MCF 10A (cell line): ENCODE data around the gene PGC. TPM values are rescaled to one million over a fixed set of nuclear protein-coding genes. Genes with fewer than 3 reads are reported as not detected.

Source experiments
- BruUV-seq: library from RNA; stranded (reverse); fragments of 400-500 nt; replicated peaks from 2 replicates; lab custom pipeline; 2021; lab: Mats Ljungman, UMichigan
- CTCF ChIA-PET: fragments of 300-600 bp; sonication (Branson Sonifier 250); formaldehyde crosslinking; extraction: SDS; loops from one replicate; lab custom pipeline; 2021; ENCODE audit warnings: antibody characterized with exemption, inconsistent platforms; lab: Yijun Ruan, JAX
- POLR2A ChIA-PET: fragments of 300-600, 350-650 bp; sonication (Branson Sonifier 250); formaldehyde crosslinking; extraction: SDS; loops from one replicate; lab custom pipeline; 2020; ENCODE audit warnings: antibody characterized with exemption, inconsistent platforms; lab: Yijun Ruan, JAX
- DNase-seq: peaks from one replicate; pipeline ENCODE4 v3.0.0-alpha.2; 2018; ENCODE audit not compliant: unreplicated experiment
- H3K27ac Mint-ChIP-seq: one replicate; pipeline ENCODE4 v1.8.0; 2022; ENCODE audit warnings: mild to moderate bottlenecking, low read depth, mixed read lengths; ENCODE audit not compliant: unreplicated experiment
- H3K27me3 Mint-ChIP-seq: one replicate; pipeline ENCODE4 v1.8.0; 2022; ENCODE audit warnings: mixed read lengths; ENCODE audit not compliant: insufficient read depth, unreplicated experiment
- H3K36me3 Mint-ChIP-seq: one replicate; pipeline ENCODE4 v1.8.0; 2022; ENCODE audit warnings: mild to moderate bottlenecking, moderate library complexity, mixed read lengths; ENCODE audit not compliant: insufficient read depth, unreplicated experiment
- H3K4me1 Mint-ChIP-seq: one replicate; pipeline ENCODE4 v1.8.0; 2022; ENCODE audit warnings: mixed read lengths; ENCODE audit not compliant: insufficient read depth, unreplicated experiment
- H3K4me3 Mint-ChIP-seq: one replicate; pipeline ENCODE4 v1.8.0; 2022; ENCODE audit warnings: mild to moderate bottlenecking, moderate library complexity, mixed read lengths; ENCODE audit not compliant: unreplicated experiment
- H3K9me3 Mint-ChIP-seq: one replicate; pipeline ENCODE4 v1.8.0; 2022; ENCODE audit warnings: mixed read lengths; ENCODE audit not compliant: unreplicated experiment
- CTCF ChIP-seq: fragments of 200-600 bp; IDR thresholded peaks from one replicate; pipeline ENCODE4 v1.8.0; 2022; ENCODE audit warnings: antibody characterized with exemption, mild to moderate bottlenecking; ENCODE audit not compliant: unreplicated experiment
- intact Hi-C: fragments of 100-400 bp; cut with micrococcal nuclease; formaldehyde crosslinking; loops from 2 replicates; pipeline ENCODE4 v1.14.1; 2022
- total RNA-seq: library from RNA; stranded (reverse); gene quantifications from 2 replicates; pipeline ENCODE4 v1.2.3, GENCODE V29; 2022

Gene PGC
- total RNA-seq, 1 experiment from 2014 or later, result not detected

- no TSS peak for BruUV-seq
- no peak for DNase-seq
- Mint-ChIP-seq H3K4me3 (no peak overlapping the region), H3K4me1 (peaks cover 13% of the 10 kb centered on the region), H3K36me3 (no peaks in the 10 kb centered on the region), H3K27me3 (peaks cover 19% of the 10 kb centered on the region), H3K27ac (no peak overlapping the region), H3K9me3 (no peaks in the 10 kb centered on the region)
- POLR2A ChIA-PET, result interaction anchor here (1.2 kb wide), 1 partner anchor 12 kb away, joined by 3 read pairs; no protein-coding TSS in a partner anchor
- TF ChIP-seq CTCF, result no peak
- CTCF ChIA-PET, result interaction anchor here (0.6 to 1.5 kb wide), 3 partner anchors 12 to 58 kb away, joined by 3 to 8 read pairs (median 3); partner anchors contain the start of gene TOMM6
- intact Hi-C loops, result no loop called here
Observed at GRCh38 chr6:41763470-41763869, 16.3 kb upstream of the PGC start.

- intact Hi-C loops, result no loop called here
- Mint-ChIP-seq H3K9me3 (no peaks in the 10 kb centered on the region), H3K4me1 (no peaks in the 10 kb centered on the region), H3K27ac (no peak overlapping the region), H3K27me3 (peaks cover 30% of the 10 kb centered on the region), H3K4me3 (no peak overlapping the region), H3K36me3 (no peaks in the 10 kb centered on the region)
- no peak for TF ChIP-seq CTCF
- no peak for DNase-seq
- ChIA-PET CTCF (no interaction called here), POLR2A (no interaction called here)
- no TSS peak for BruUV-seq
Observed at GRCh38 chr6:41759905-41760579, 12.8 kb upstream of the PGC start.

- H3K9me3 Mint-ChIP-seq, result no peaks in the 10 kb centered on the region
- no peaks in the 10 kb centered on the region for H3K36me3 Mint-ChIP-seq
- no peak overlapping the region for H3K27ac Mint-ChIP-seq
- peaks cover 38% of the 10 kb centered on the region for H3K27me3 Mint-ChIP-seq
- no TSS peak for BruUV-seq
- no peaks in the 10 kb centered on the region for H3K4me1 Mint-ChIP-seq
- TF ChIP-seq CTCF, result no peak
- ChIA-PET CTCF (interaction anchor here (0.7 kb wide), 1 partner anchor 25 kb away, joined by 3 read pairs; no protein-coding TSS in a partner anchor), POLR2A (interaction anchor here (0.7 kb wide), 1 partner anchor 27 kb away, joined by 4 read pairs; no protein-coding TSS in a partner anchor)
- no peak for DNase-seq
- H3K4me3 Mint-ChIP-seq, result no peak overlapping the region
- intact Hi-C loops, result no loop called here
Observed at GRCh38 chr6:41759106-41759904, 12.1 kb upstream of the PGC start.

- CTCF ChIA-PET, result interaction anchor here (0.7 kb wide), 1 partner anchor 25 kb away, joined by 3 read pairs; no protein-coding TSS in a partner anchor
- Mint-ChIP-seq H3K27me3 (peaks cover 44% of the 10 kb centered on the region), H3K36me3 (no peaks in the 10 kb centered on the region), H3K9me3 (no peaks in the 10 kb centered on the region), H3K4me1 (no peaks in the 10 kb centered on the region), H3K27ac (no peak overlapping the region), H3K4me3 (no peak overlapping the region)
- no TSS peak for BruUV-seq
- TF ChIP-seq CTCF, result no peak
- no peak for DNase-seq
- intact Hi-C loops, result no loop called here
- POLR2A ChIA-PET, result interaction anchor here (0.7 kb wide), 1 partner anchor 27 kb away, joined by 4 read pairs; no protein-coding TSS in a partner anchor
Observed at GRCh38 chr6:41758641-41759035, 11.4 kb upstream of the PGC start.
